MM.1S (cell line): ENCODE results near the gene TRIM8.

ENCODE experiments used
- CTCF ChIP-seq: fragments of 300-600 bp; sonication (generic); IDR thresholded peaks from 2 replicates; pipeline ENCODE4 v1.5.1; 2016; ENCODE audit warnings: antibody characterized with exemption, low read length, mixed read lengths
- EZH2 ChIP-seq: fragments of 300-600 bp; sonication (generic); optimal IDR thresholded peaks from 2 replicates; pipeline ENCODE3; 2017; ENCODE audit warnings: low read depth, mild to moderate bottlenecking, antibody characterized with exemption, low read length, mixed read lengths
- EZH2phosphoT487 ChIP-seq: fragments of 300-600 bp; sonication (generic); IDR thresholded peaks from 2 replicates; pipeline ENCODE4 v1.6.1; 2018; ENCODE audit warnings: antibody characterized with exemption, low read length

GRCh38 chr10:102673236-102673818 lies 29.0 kb downstream of the TRIM8 start:
- no peak for TF ChIP-seq EZH2
- TF ChIP-seq CTCF = no peak
- no peak for TF ChIP-seq EZH2phosphoT487
